Cardiac muscle cell (in vitro differentiated cells and primary cell): ENCODE results near the gene RGMA. TPM values are rescaled to one million over a fixed set of nuclear protein-coding genes. Genes with fewer than 3 reads are reported as not detected.

Experiments used
- DNase-seq, 2 donors: peaks; one replicate each; pipeline versions ENCODE4 v3.0.0 to v3.0.0-alpha.2; 2010 to 2017; ENCODE audit warnings: low read depth in 1 of 2, low spot score in 1 of 2
- H3K27ac ChIP-seq: fragments of 200-600 bp; sonication (generic); 2 replicates; pipeline ENCODE4 v1.5.1; 2016
- H3K27me3 ChIP-seq: fragments of 200-600 bp; sonication (generic); 2 replicates; pipeline ENCODE4 v1.6.0; 2016; ENCODE audit warnings: control low read depth
- H3K36me3 ChIP-seq: fragments of 200-600 bp; sonication (generic); 2 replicates; pipeline ENCODE4 v1.5.1; 2016; ENCODE audit warnings: control low read depth
- H3K4me1 ChIP-seq: fragments of 200-600 bp; sonication (generic); 2 replicates; pipeline ENCODE4 v1.8.1; 2017; ENCODE audit warnings: low read depth, mild to moderate bottlenecking, mixed run types
- H3K4me3 ChIP-seq: fragments of 200-600 bp; sonication (generic); 2 replicates; pipeline ENCODE4 v1.5.1; 2016; ENCODE audit warnings: mild to moderate bottlenecking
- H3K9me3 ChIP-seq: fragments of 200-600 bp; sonication (generic); 2 replicates; pipeline ENCODE4 v1.5.1; 2017; ENCODE audit warnings: low read depth, mild to moderate bottlenecking, control low read depth
- CTCF ChIP-seq: IDR thresholded peaks from 2 replicates; pipeline ENCODE4 v1.5.1; 2012; ENCODE audit warnings: low read depth, mild to moderate bottlenecking, low read length
- polyA plus RNA-seq: library from polyadenylated mRNA; unstranded; fragments of >200 nt; fragmentation: Nextera tagmentation; extraction: Ambion mirVana; gene quantifications from 2 replicates; pipeline ENCODE4 v1.2.1, GENCODE V29; 2016
- total RNA-seq: library from RNA; depleted of rRNA; stranded (reverse); fragments of >200 nt; gene quantifications from 2 replicates; pipeline ENCODE4 v1.2.3, GENCODE V29; 2016

Gene RGMA
- total and polyA plus RNA-seq, 2 experiments from 2014 or later, result 1.0 to 4.8 TPM

- no peak overlapping the region for H3K27ac ChIP-seq
- TF ChIP-seq CTCF, result no peak
- DNase-seq, result peak in 1 of 2 donors; percentile 37
- no peaks in the 10 kb centered on the region for H3K27me3 ChIP-seq
- no peak overlapping the region for H3K4me3 ChIP-seq
- peaks cover 16% of the 10 kb centered on the region for H3K4me1 ChIP-seq
- no peaks in the 10 kb centered on the region for H3K9me3 ChIP-seq
- H3K36me3 ChIP-seq, result peaks cover 16% of the 10 kb centered on the region
Observed at GRCh38 chr15:93029836-93030429, 59.1 kb downstream of the RGMA start.

GRCh38 chr15:93029214-93029835 is 59.7 kb downstream of the RGMA start:
- Histone ChIP-seq H3K4me1 (peaks cover 19% of the 10 kb centered on the region), H3K27ac (no peak overlapping the region), H3K4me3 (no peak overlapping the region), H3K27me3 (no peaks in the 10 kb centered on the region), H3K9me3 (no peaks in the 10 kb centered on the region), H3K36me3 (peaks cover 22% of the 10 kb centered on the region)
- TF ChIP-seq CTCF, result no peak
- peak in 1 of 2 donors; percentile 34 for DNase-seq

GRCh38 chr15:93028632-93029213 is 60.3 kb downstream of the RGMA start:
- Histone ChIP-seq H3K36me3 (peaks cover 27% of the 10 kb centered on the region), H3K27ac (peak overlapping the region; percentile 58), H3K9me3 (no peaks in the 10 kb centered on the region), H3K27me3 (no peaks in the 10 kb centered on the region), H3K4me3 (no peak overlapping the region), H3K4me1 (peaks cover 23% of the 10 kb centered on the region)
- peak in 1 of 2 donors; percentile 97 for DNase-seq
- TF ChIP-seq CTCF, result no peak

GRCh38 chr15:93028111-93028631 is 60.8 kb downstream of the RGMA start:
- DNase-seq, result peak in 1 of 2 donors; percentile 24
- no peaks in the 10 kb centered on the region for H3K27me3 ChIP-seq
- no peak overlapping the region for H3K4me3 ChIP-seq
- H3K36me3 ChIP-seq, result peaks cover 30% of the 10 kb centered on the region
- peak overlapping the region; percentile 58 for H3K27ac ChIP-seq
- no peaks in the 10 kb centered on the region for H3K9me3 ChIP-seq
- no peak for TF ChIP-seq CTCF
- H3K4me1 ChIP-seq, result peaks cover 23% of the 10 kb centered on the region

DNA sequence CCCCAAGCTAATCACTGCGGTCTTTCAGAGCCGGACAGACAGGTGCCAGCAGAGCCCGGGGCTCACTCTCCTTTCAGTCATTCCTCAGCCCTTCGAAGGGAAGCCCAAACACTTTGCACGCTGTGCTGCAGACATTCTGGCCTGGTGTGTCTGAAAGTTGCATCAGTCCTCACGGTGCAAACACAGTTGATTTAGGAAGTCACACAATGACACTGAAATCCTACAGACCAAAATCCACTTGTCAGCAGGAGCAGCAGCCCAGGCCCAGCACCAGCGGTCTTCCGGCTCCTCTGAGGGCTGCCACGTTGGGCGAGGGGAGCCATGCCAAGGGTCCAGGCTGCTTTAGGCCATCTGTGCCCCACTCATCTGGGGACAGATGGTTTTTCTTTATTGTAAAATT is 61.6 kb downstream of the RGMA start:
- Histone ChIP-seq H3K4me3 (no peak overlapping the region), H3K36me3 (peaks cover 37% of the 10 kb centered on the region), H3K27me3 (no peaks in the 10 kb centered on the region), H3K27ac (peak overlapping the region; percentile 58), H3K4me1 (peaks cover 23% of the 10 kb centered on the region), H3K9me3 (no peaks in the 10 kb centered on the region)
- DNase-seq, result peak in 1 of 2 donors; percentile 28
- TF ChIP-seq CTCF, result no peak
